Ovary (tissue), 9 donors: ENCODE data around the gene SDF2. TPM values are rescaled to one million over a fixed set of nuclear protein-coding genes. Genes with fewer than 3 reads are reported as not detected.
A peak's percentile ranks its signal among the peaks of the same experiment; 100 is the strongest.

ENCODE experiments used
- DNase-seq, 5 donors: peaks; one replicate each; pipeline ENCODE4 v3.0.0-alpha.2; 2019 to 2020
- H3K27ac ChIP-seq, 2 donors: fragments of 200-600 bp; one replicate each; pipeline versions ENCODE4 v1.5.1 to v1.8.0; 2019 to 2022
- H3K27me3 ChIP-seq: fragments of 200-600 bp; one replicate; pipeline ENCODE4 v1.8.0; 2022
- H3K36me3 ChIP-seq: fragments of 200-600 bp; sonication (generic); one replicate; pipeline ENCODE4 v1.5.1; 2019
- H3K4me1 ChIP-seq: one replicate; pipeline ENCODE4 v1.8.1; 2013; ENCODE audit warnings: mild to moderate bottlenecking, moderate library complexity; ENCODE audit not compliant: insufficient read depth
- H3K4me3 ChIP-seq: fragments of 200-600 bp; sonication (generic); one replicate; pipeline ENCODE4 v1.5.1; 2017
- H3K9me3 ChIP-seq, 2 donors: fragments of 200-600 bp in 1 of 2; sonication (generic) in 1 of 2; one replicate each; pipeline versions ENCODE4 v1.5.1 to v1.8.1; 2013 to 2019; ENCODE audit warnings: mild to moderate bottlenecking in 1 of 2, moderate library complexity in 1 of 2
- CTCF ChIP-seq, 3 donors: fragments of 450-650 bp in 2 of 3; fragments of 200-600 bp in 1 of 3; IDR thresholded peaks; one replicate each; pipeline versions ENCODE4 v1.5.1 to v1.8.0; 2016 to 2022; ENCODE audit warnings: antibody characterized with exemption in 3 of 3, mild to moderate bottlenecking in 1 of 3
- EP300 ChIP-seq: sonication (generic); formaldehyde crosslinking; IDR thresholded peaks from one replicate; pipeline ENCODE4 v1.6.1; 2017; ENCODE audit warnings: antibody characterized with exemption
- POLR2A ChIP-seq: fragments of 450-650 bp; IDR thresholded peaks from one replicate; pipeline ENCODE4 v1.6.1; 2017; ENCODE audit warnings: antibody characterized with exemption, mild to moderate bottlenecking, moderate library complexity
- WGBS, 3 donors: extraction: QIAGEN DNeasy Blood & Tissue Kit in 1 of 3; methylation state at CpG; one replicate each; pipeline versions ENCODE4 v1.1.5 to v1.1.7; 2013 to 2017; 5-methylcytosine and 5-hydroxymethylcytosine counted together
- intact Hi-C, 4 donors: fragments of 100-400 bp; cut with DNase I; formaldehyde crosslinking; loops; one replicate each; pipeline versions ENCODE4 v1.11.0 to v1.15.1; 2022 to 2023
- polyA plus RNA-seq, 2 donors: library from polyadenylated mRNA; stranded (reverse); fragments of 200-250 nt in 1 of 2; fragments of 350-450 nt in 1 of 2; fragmentation: Illumina TruSeq in 1 of 2; extraction: RNeasy Lipid Tissue Mini Kit (QIAGEN cat#74804) in 1 of 2; gene quantifications; one replicate each; pipeline ENCODE4 v1.2.3, GENCODE V29; 2013 to 2014
- total RNA-seq, 7 donors: library from RNA; depleted of rRNA in 2 of 7; stranded (reverse); fragments of >200 nt in 2 of 7; fragmentation: NEBNext Ultra II Directional in 3 of 7; extraction: Animal tissue kit (Norgen Biotek cat#: 25700) in 3 of 7; gene quantifications; one replicate each; pipeline versions ENCODE4 v1.1.0 to v1.2.4, GENCODE V29; 2016 to 2023
- donor health status: DM: no; HTN: no; CAD: no; lungs with moderate emphysema.
- donor health status: DM: no; HTN: no; CAD: no.
- donor health status: Bipolar disorder and iron deficiency.
- donor health status: DM: yes; HTN: yes; CAD: no.
- donor health status: DM: no; HTN: no; CAD: no.
- donor health status: DM: yes; HTN: yes; CAD: no.

SDF2 gene
- total and polyA plus RNA-seq, 9 donors = 33.9 to 118 (median 46.8) TPM

- no peak for DNase-seq
- 89 to 92% (median 89%) methylated on average over 4 of the region's 4 CpGs for WGBS, 3 donors
- no peak overlapping the region for H3K27ac ChIP-seq
- TF ChIP-seq POLR2A (no peak), EP300 (no peak)
- intact Hi-C loops = no loop called here
- H3K27me3 ChIP-seq = no peaks in the 10 kb centered on the region
- no peaks in the 10 kb centered on the region for H3K4me1 ChIP-seq
- H3K36me3 ChIP-seq = no peaks in the 10 kb centered on the region
- no peaks in the 10 kb centered on the region for H3K9me3 ChIP-seq
- no peak overlapping the region for H3K4me3 ChIP-seq
These were observed 26.8 kb upstream of the SDF2 start for GRCh38 chr17:28688481-28688880.

GRCh38 chr17:28686296-28686695 is 24.6 kb upstream of the SDF2 start:
- Histone ChIP-seq H3K9me3 (no peaks in the 10 kb centered on the region), H3K4me1 (no peaks in the 10 kb centered on the region), H3K4me3 (no peak overlapping the region), H3K36me3 (no peaks in the 10 kb centered on the region), H3K27ac (no peak overlapping the region), H3K27me3 (no peaks in the 10 kb centered on the region)
- TF ChIP-seq POLR2A (no peak), EP300 (no peak), CTCF (IDR thresholded peaks at IDR 0.05) (no peak)
- intact Hi-C loops = no loop called here
- WGBS, 3 donors = 80 to 86% (median 82%) methylated on average over 4 of the region's 4 CpGs
- no peak for DNase-seq

- no peak overlapping the region for H3K4me3 ChIP-seq
- TF ChIP-seq CTCF (IDR thresholded peaks at IDR 0.05) (no peak), EP300 (no peak), POLR2A (no peak)
- no peaks in the 10 kb centered on the region for H3K9me3 ChIP-seq
- H3K36me3 ChIP-seq = no peaks in the 10 kb centered on the region
- intact Hi-C loops = no loop called here
- DNase-seq = peak in 1 of 5 donors; percentile 8
- no peak overlapping the region for H3K27ac ChIP-seq
- no peaks in the 10 kb centered on the region for H3K4me1 ChIP-seq
- WGBS, 3 donors = 62 to 82% (median 65%) methylated on average over 5 of the region's 5 CpGs
- no peaks in the 10 kb centered on the region for H3K27me3 ChIP-seq
These were observed 23.7 kb upstream of the SDF2 start for GRCh38 chr17:28685366-28685765.

- no peaks in the 10 kb centered on the region for H3K27me3 ChIP-seq
- H3K4me1 ChIP-seq = no peaks in the 10 kb centered on the region
- no peak overlapping the region for H3K4me3 ChIP-seq
- peak; percentile 42 to 66 (median 60) for DNase-seq
- TF ChIP-seq CTCF (IDR thresholded peaks at IDR 0.05) = no peak
- TF ChIP-seq POLR2A = no peak
- no peak for TF ChIP-seq EP300
- intact Hi-C loops = no loop called here
- no peaks in the 10 kb centered on the region for H3K9me3 ChIP-seq
- WGBS, 3 donors = 12 to 25% (median 21%) methylated on average over 3 of the region's 3 CpGs
- no peak overlapping the region for H3K27ac ChIP-seq
- H3K36me3 ChIP-seq = no peaks in the 10 kb centered on the region
These were observed 23.3 kb upstream of the SDF2 start for GRCh38 chr17:28684963-28685362.

- no peaks in the 10 kb centered on the region for H3K4me1 ChIP-seq
- DNase-seq = peak in 1 of 5 donors; percentile 27
- no peaks in the 10 kb centered on the region for H3K36me3 ChIP-seq
- no peak overlapping the region for H3K4me3 ChIP-seq
- no peak overlapping the region for H3K27ac ChIP-seq
- 82 to 89% (median 89%) methylated on average over 11 of the region's 11 CpGs for WGBS, 3 donors
- H3K9me3 ChIP-seq = no peaks in the 10 kb centered on the region
- no peaks in the 10 kb centered on the region for H3K27me3 ChIP-seq
- no peak for TF ChIP-seq CTCF (IDR thresholded peaks at IDR 0.05)
- TF ChIP-seq EP300 = no peak
- no peak for TF ChIP-seq POLR2A
- intact Hi-C loops = no loop called here
These were observed 20.9 kb upstream of the SDF2 start for GRCh38 chr17:28682655-28683054.
